ENCODE results near the gene DNAAF5.
"Not testable (repeated sequence)": the region's sequence is repeated elsewhere in the genome, so short reads cannot be mapped to it uniquely, and the experiment has no call there.

DNAAF5 gene

GRCh38 chr7:747186-747585 is 20.7 kb downstream of the DNAAF5 start:
- DNase-seq (ENCODE audit: low spot score) = no peak

GRCh38 chr7:748446-748845 is 21.9 kb downstream of the DNAAF5 start:
- DNase-seq (ENCODE audit: low spot score) = no peak

GRCh38 chr7:749140-749551 is 22.6 kb downstream of the DNAAF5 start:
- no peak for DNase-seq (ENCODE audit: low spot score)

- DNase-seq (ENCODE audit: low spot score) = no peak
These were observed 23.8 kb downstream of the DNAAF5 start for GRCh38 chr7:750111-750905.

DNA sequence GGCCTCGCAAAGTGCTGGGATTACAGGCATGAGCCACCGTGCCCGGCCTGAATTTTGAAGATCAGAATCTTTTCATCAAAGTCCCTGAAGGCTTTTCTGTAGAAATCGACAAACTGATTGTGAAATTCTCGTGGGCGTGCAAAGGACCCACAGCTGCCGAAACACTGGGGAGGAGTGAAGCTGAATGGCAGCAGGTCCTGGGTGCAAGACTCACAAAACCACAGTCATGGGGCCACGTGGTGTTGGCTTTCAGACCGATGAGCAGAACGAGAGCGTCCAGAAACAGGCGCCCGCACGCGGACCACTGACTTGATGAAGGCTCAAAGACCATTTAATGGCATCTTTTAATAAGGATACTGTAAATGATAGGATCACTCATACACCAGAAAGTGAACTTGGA is 25.3 kb downstream of the DNAAF5 start:
- DNase-seq (ENCODE audit: low spot score) = no peak

GRCh38 chr7:752256-752655 is 25.8 kb downstream of the DNAAF5 start:
- not testable (repeated sequence) for DNase-seq (ENCODE audit: low spot score)

GRCh38 chr7:753190-753589 is 26.7 kb downstream of the DNAAF5 start:
- DNase-seq (ENCODE audit: low spot score) = no peak

GRCh38 chr7:754531-755412 is 28.3 kb downstream of the DNAAF5 start:
- no peak for DNase-seq (ENCODE audit: low spot score)

- DNase-seq (ENCODE audit: low spot score) = no peak
These were observed 28.9 kb downstream of the DNAAF5 start for GRCh38 chr7:755413-755805.

GRCh38 chr7:756231-756927 is 29.9 kb downstream of the DNAAF5 start:
- no peak for DNase-seq (ENCODE audit: low spot score)

- DNase-seq (ENCODE audit: low spot score) = no peak
These were observed 30.5 kb downstream of the DNAAF5 start for GRCh38 chr7:756928-757560.

GRCh38 chr7:757741-758163 is 31.3 kb downstream of the DNAAF5 start:
- no peak for DNase-seq (ENCODE audit: low spot score)

DNA sequence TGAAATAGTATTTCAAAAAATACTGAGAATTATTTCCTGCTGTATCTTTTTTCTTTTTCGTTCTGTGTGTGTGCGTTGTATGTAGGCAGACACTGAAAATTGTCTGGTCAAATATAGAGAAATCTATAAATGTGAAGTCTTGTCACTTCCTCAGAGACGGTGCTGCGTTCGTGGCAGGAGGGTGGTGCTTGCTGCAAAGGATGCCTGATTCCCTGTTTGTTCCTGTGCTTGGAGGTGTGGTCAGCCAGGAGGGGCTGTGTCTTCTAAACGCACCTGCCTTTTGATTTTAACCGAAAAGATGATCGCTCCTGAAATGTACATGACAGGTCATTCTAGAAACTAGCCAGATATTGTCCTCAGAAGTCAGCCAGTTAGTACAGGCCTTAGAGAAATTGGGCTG is 33.1 kb downstream of the DNAAF5 start:
- DNase-seq (ENCODE audit: low spot score) = no peak

DNA sequence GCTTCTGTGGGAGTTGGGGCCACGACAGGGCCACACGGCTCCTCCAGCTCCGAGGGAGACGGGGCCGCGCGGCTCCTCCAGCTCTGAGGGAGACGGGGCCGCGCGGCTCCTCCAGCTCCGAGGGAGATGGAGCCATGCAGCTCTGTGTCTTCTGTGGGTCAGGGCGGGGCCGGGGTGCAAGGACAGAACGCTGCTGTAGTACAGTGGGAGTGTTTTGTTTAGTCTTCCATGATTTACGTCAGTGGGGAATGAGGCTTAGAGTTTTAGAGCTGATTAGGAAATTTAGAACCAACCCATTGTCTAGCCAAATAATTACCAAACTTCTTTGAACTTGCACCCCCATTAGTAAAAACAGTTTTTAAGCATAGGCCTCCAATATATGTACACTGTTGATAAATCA is 33.5 kb downstream of the DNAAF5 start:
- DNase-seq (ENCODE audit: low spot score) = no peak

GRCh38 chr7:761101-761500 is 34.6 kb downstream of the DNAAF5 start:
- DNase-seq (ENCODE audit: low spot score) = no peak

DNA sequence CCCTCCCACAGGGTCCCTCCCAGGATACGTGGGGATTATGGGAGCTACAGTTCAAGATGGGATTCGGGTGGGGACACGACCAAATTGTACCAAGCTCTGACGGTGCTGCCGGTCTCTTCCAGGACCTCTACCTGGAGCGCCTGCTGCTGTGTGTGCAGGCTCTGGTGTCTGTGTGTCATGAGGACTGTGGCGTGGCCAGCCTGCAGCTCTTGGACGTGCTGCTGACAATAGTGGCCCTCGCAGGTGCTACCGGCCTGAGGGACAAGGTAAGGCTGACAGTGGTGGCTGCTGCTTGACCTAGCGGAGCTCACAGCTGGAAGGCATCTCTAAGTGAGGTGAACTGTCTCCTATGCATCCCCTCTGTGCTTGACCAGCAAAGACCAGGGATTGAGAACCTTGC is 35.1 kb downstream of the DNAAF5 start:
- no peak for DNase-seq (ENCODE audit: low spot score)

DNA sequence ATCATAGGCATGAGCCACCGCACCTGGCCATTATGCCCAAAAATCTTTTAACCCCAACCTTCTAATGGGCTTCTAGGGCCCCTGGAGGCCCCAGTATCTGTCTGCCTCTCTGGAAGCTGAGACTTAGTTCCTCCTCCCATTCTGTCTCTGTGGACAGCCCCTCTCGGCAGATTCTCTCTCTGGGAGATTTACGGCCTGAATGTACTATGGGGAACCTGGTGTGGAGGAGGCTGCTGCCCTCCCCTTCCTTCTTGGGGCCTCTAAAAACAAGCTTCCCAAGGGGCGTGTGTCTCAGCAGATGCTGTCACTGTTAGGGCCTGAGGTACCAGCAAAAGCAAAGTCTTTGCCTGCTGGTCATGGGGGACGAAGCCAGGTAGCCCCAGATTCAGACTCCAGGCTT is 36.4 kb downstream of the DNAAF5 start:
- DNase-seq (ENCODE audit: low spot score) = no peak

DNA sequence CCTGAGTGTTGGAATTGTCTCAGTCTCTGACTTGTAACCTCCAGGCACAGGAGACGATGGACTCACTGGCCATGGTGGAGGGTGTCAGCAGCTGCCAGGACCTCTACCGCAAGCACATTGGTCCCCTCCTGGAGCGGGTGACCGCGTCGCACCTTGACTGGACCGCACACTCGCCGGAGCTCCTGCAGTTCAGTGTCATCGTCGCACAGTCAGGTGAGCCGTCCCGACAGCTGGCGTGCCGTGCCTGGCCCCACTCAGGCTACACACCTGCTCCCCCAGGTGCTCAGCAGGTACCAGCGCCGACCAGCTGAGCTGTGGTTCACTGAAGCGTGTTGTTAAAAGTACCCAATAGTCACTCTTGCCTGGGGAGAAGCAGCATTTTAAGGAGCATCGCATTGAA is 37.3 kb downstream of the DNAAF5 start:
- DNase-seq (ENCODE audit: low spot score) = no peak

DNA sequence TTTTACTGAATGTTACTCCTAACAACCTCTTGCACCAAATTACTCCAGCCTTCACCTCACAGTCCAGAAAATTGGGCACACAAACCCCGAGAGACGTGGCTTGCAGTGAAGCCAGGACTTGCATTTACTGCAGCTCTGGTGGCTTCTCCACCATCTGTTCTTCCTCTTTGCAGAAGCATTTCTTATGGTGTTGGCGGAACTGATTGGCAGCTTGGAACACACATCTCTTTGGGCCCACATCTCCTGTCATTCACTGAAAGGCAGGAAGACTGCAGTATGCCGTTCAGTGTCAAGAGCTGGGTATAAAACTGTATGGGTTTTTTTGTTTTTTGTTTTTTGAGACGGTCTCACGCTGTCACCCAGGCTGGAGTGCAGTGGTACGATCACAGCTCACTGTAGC is 38.9 kb downstream of the DNAAF5 start:
- DNase-seq (ENCODE audit: low spot score) = no peak

DNA sequence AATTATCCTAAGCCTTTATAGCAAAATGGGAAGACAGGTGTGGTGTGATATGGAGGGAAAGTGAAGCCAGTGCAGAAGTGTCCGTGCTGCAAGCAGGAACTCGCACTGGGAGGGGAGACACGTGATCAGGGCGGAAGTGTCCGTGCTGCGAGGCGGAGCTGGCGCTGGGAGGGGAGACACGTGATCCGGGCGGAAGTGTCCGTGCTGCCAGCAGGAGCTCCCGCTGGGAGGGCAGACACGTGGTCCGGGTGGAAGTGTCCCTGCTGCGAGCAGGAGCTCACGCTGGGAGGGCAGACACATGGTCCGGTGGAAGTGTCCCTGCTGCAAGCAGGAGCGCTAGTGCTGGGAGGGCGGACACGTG is 41.1 kb downstream of the DNAAF5 start:
- no peak for DNase-seq (ENCODE audit: low spot score)

DNA sequence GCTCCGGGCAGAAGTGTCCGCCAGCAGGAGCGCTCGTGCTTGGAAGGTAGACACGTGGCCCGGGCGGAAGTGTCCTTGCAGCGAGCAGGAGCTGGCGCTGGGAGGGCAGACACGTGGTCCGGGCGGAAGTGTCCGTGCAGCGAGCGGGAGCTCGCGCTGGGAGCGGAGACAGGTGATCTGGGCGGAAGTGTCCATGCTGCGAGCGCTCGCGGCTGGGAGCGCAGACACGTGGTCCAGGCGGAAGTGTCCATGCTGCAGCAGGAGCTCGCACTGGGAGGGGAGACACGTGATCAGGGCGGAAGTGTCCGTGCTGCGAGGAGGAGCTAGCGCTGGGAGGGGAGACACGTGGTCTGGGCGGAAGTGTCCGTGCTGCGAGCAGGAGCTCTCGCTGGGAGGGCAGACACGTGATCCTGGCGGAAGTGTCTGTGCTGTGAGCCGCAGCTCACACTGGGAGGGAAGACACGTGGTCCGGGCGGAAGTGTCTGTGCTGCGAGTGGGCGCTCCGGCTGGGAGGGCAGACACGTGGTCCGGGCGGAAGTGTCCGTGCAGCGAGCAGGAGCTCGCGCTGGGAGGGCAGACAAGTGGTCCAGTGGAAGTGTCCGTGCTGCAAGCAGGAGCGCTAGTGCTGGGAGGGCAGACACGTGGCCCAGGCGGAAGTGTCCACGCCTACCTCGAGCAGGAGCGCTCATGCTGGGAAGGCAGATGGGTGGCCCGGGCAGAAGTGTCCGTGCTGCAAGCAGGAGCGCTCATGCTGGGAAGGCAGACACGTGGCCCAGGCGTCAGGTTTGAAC is 41.6 kb downstream of the DNAAF5 start:
- no peak for DNase-seq (ENCODE audit: low spot score)
